ENCODE measurements around the gene HNRNPL.

GRCh38 chr19:38869160-38869835 lies 19.5 kb upstream of the HNRNPL start:
- TF ChIP-seq POLR2A (IDR thresholded peaks at IDR 0.05) (no peak), CTCF (IDR thresholded peaks at IDR 0.05) (no peak)
